Measurements from ENCODE around the gene NPAS3. TPM values are rescaled to one million over a fixed set of nuclear protein-coding genes. Genes with fewer than 3 reads are reported as not detected.

The NPAS3 gene
- total RNA-seq, 1 experiment from 2014 or later: not detected

- no peaks in the 10 kb centered on the region for H3K36me3 ChIP-seq (ENCODE audit: low read depth)
- POLR2A ChIA-PET (ENCODE audit: unreplicated experiment): no interaction called here
- H3F3A ChIP-seq (ENCODE audit: insufficient read depth, low read depth): no peaks in the 10 kb centered on the region
- H3K4me2 ChIP-seq: no peak overlapping the region
- H3K27ac ChIP-seq: no peak overlapping the region
- H3K27me3 ChIP-seq (ENCODE audit: insufficient read depth, low read depth): no peaks in the 10 kb centered on the region
- intact Hi-C loops (cut with micrococcal nuclease; ENCODE audit: unreplicated experiment): no loop called here
- no peaks in the 10 kb centered on the region for H3K4me1 ChIP-seq (replicated peaks; ENCODE audit: insufficient read depth)
- BruUV-seq (replicated peaks): no TSS peak
- no peaks in the 10 kb centered on the region for H3K79me2 ChIP-seq (ENCODE audit: low read depth)
- H3K9me2 ChIP-seq (ENCODE audit: insufficient read depth): no peaks in the 10 kb centered on the region
- H4K20me1 ChIP-seq (ENCODE audit: insufficient read depth): no peaks in the 10 kb centered on the region
- no peaks in the 10 kb centered on the region for H3K9me3 ChIP-seq (ENCODE audit: insufficient read depth, low read depth)
- H3K4me3 ChIP-seq: no peak overlapping the region
- H2AFZ ChIP-seq: no peak overlapping the region
- CTCF ChIA-PET: no interaction called here
- no peak for TF ChIP-seq EZH2 (IDR thresholded peaks at IDR 0.05; ENCODE audit: low read depth)
- no peak for TF ChIP-seq CTCF (conservative IDR thresholded peaks at IDR 0.05)
- DNase-seq: no peak
These were observed 505.5 kb downstream of the NPAS3 start for GRCh38 chr14:33444136-33444535.

- TF ChIP-seq CTCF (conservative IDR thresholded peaks at IDR 0.05) (no peak), EZH2 (IDR thresholded peaks at IDR 0.05; ENCODE audit: low read depth) (no peak)
- Histone ChIP-seq H2AFZ (no peak overlapping the region), H3K4me3 (no peak overlapping the region), H3K9me3 (ENCODE audit: insufficient read depth, low read depth) (no peaks in the 10 kb centered on the region), H3K9me2 (ENCODE audit: insufficient read depth) (no peaks in the 10 kb centered on the region), H3K4me2 (no peak overlapping the region), H3K79me2 (ENCODE audit: low read depth) (no peaks in the 10 kb centered on the region), H3K27ac (no peak overlapping the region), H3K36me3 (ENCODE audit: low read depth) (no peaks in the 10 kb centered on the region), H3F3A (ENCODE audit: insufficient read depth, low read depth) (no peaks in the 10 kb centered on the region), H3K27me3 (ENCODE audit: insufficient read depth, low read depth) (no peaks in the 10 kb centered on the region), H3K4me1 (replicated peaks; ENCODE audit: insufficient read depth) (no peaks in the 10 kb centered on the region), H4K20me1 (ENCODE audit: insufficient read depth) (no peaks in the 10 kb centered on the region)
- DNase-seq: no peak
- BruUV-seq (replicated peaks): no TSS peak
- ChIA-PET CTCF (no interaction called here), POLR2A (ENCODE audit: unreplicated experiment) (no interaction called here)
- intact Hi-C loops (cut with micrococcal nuclease; ENCODE audit: unreplicated experiment): no loop called here
These were observed 510.6 kb downstream of the NPAS3 start for GRCh38 chr14:33449268-33449667.

GRCh38 chr14:33449703-33450395, 511.2 kb downstream of the NPAS3 start:
- no peak overlapping the region for H3K27ac ChIP-seq
- H3K36me3 ChIP-seq (ENCODE audit: low read depth): no peaks in the 10 kb centered on the region
- no TSS peak for BruUV-seq (replicated peaks)
- POLR2A ChIA-PET (ENCODE audit: unreplicated experiment): no interaction called here
- CTCF ChIA-PET: no interaction called here
- H3K9me3 ChIP-seq (ENCODE audit: insufficient read depth, low read depth): no peaks in the 10 kb centered on the region
- no peak overlapping the region for H3K4me2 ChIP-seq
- no peaks in the 10 kb centered on the region for H3F3A ChIP-seq (ENCODE audit: insufficient read depth, low read depth)
- H4K20me1 ChIP-seq (ENCODE audit: insufficient read depth): no peaks in the 10 kb centered on the region
- no peak overlapping the region for H2AFZ ChIP-seq
- TF ChIP-seq CTCF (conservative IDR thresholded peaks at IDR 0.05) (no peak), EZH2 (IDR thresholded peaks at IDR 0.05; ENCODE audit: low read depth) (no peak)
- intact Hi-C loops (cut with micrococcal nuclease; ENCODE audit: unreplicated experiment): no loop called here
- no peak for DNase-seq
- no peaks in the 10 kb centered on the region for H3K9me2 ChIP-seq (ENCODE audit: insufficient read depth)
- H3K4me1 ChIP-seq (replicated peaks; ENCODE audit: insufficient read depth): no peaks in the 10 kb centered on the region
- H3K4me3 ChIP-seq: no peak overlapping the region
- no peaks in the 10 kb centered on the region for H3K79me2 ChIP-seq (ENCODE audit: low read depth)
- no peaks in the 10 kb centered on the region for H3K27me3 ChIP-seq (ENCODE audit: insufficient read depth, low read depth)
